ENCODE results near the gene EXOC6B. TPM values are rescaled to one million over a fixed set of nuclear protein-coding genes. Genes with fewer than 3 reads are reported as not detected.

The EXOC6B gene
- total and polyA plus RNA-seq, 10 of the 15 experiments (the other 5 are each of a cell fraction or from before 2014, with no cell fraction given), result 0.23 to 2.2 (median 1.2) TPM

- RAD21 ChIA-PET (ENCODE audit: unreplicated experiment), result no interaction called here
- Histone ChIP-seq H3K4me2 (ENCODE audit: control insufficient read depth, insufficient read depth) (no peak overlapping the region), H3K9ac (ENCODE audit: control insufficient read depth, insufficient read depth, low read length) (no peak overlapping the region), H3K9me3 (replicated peaks; ENCODE audit: control insufficient read depth, insufficient read depth, low read length) (no peaks in the 10 kb centered on the region), H3K4me3 (no peak overlapping the region), H2AFZ (ENCODE audit: control insufficient read depth, low read depth, low read length) (no peak overlapping the region), H4K20me1 (ENCODE audit: control insufficient read depth, insufficient read depth) (no peaks in the 10 kb centered on the region), H3K27ac (ENCODE audit: control insufficient read depth, insufficient read depth) (no peak overlapping the region), H3K27me3 (replicated peaks in 1 of 2; ENCODE audit: control insufficient read depth in 2 of 2, insufficient read depth in 2 of 2, low read length in 1 of 2) (no peaks in the 10 kb centered on the region), H3K4me1 (ENCODE audit: control insufficient read depth, insufficient read depth, low read length) (no peaks in the 10 kb centered on the region), H3K79me2 (ENCODE audit: control insufficient read depth, insufficient read depth, low read length) (no peaks in the 10 kb centered on the region), H3K36me3 (ENCODE audit: control insufficient read depth in 2 of 2, insufficient read depth in 2 of 2, low read length in 1 of 2) (no peaks in the 10 kb centered on the region)
- SMC1A ChIA-PET (ENCODE audit: uncharacterized antibody, unreplicated experiment), result interaction anchor here (1.7 kb wide), 1 partner anchor 42 kb away, joined by 3 read pairs; no protein-coding TSS in a partner anchor
- intact Hi-C loops (cut with micrococcal nuclease; ENCODE audit: unreplicated experiment) (no loop called here), in situ Hi-C loops (cut with MboI) (no loop called here)
- DNase-seq (ENCODE audit: low read depth, low spot score) (no peak), ATAC-seq (no peak), FAIRE-seq (no peak)
- no peak for TF ChIP-seq ZBTB4 (CRISPR knock-in tag; IDR thresholded peaks at IDR 0.05)
- TF ChIP-seq SUZ12 (IDR thresholded peaks at IDR 0.05; ENCODE audit: unreplicated experiment), result no peak
- TF ChIP-seq ZBTB33 (IDR thresholded peaks at IDR 0.05), result no peak
- TF ChIP-seq RAD21 (IDR thresholded peaks at IDR 0.05; ENCODE audit: insufficient read depth, low read depth, low read length), result no peak
- no peak for TF ChIP-seq CHD1 (IDR thresholded peaks at IDR 0.05; ENCODE audit: low read depth, low read length)
- no peak for TF ChIP-seq ESRRA (IDR thresholded peaks at IDR 0.05; ENCODE audit: low read length)
- TF ChIP-seq NFIC (IDR thresholded peaks at IDR 0.05; ENCODE audit: low read depth, low read length), result no peak
- no peak for TF ChIP-seq RFX5 (IDR thresholded peaks at IDR 0.05; ENCODE audit: low read depth, low read length)
- no peak for TF ChIP-seq NRF1 (conservative IDR thresholded peaks at IDR 0.05; ENCODE audit: low read depth, low read length)
- TF ChIP-seq E4F1 (IDR thresholded peaks at IDR 0.05; ENCODE audit: borderline replicate concordance, partially characterized antibody), result no peak
- TF ChIP-seq RB1 (IDR thresholded peaks at IDR 0.05; ENCODE audit: borderline replicate concordance), result no peak
- WGBS (ENCODE audit: insufficient coverage, insufficient replicate concordance, low lambda C conversion rate, missing lambda C conversion rate), result 46% methylated on average over 5 of the region's 5 CpGs
- CTCF ChIA-PET, result interaction anchor here (0.7 to 2.8 kb wide), 5 partner anchors 11 to 82 kb away, joined by 3 to 13 read pairs (median 6); no protein-coding TSS in a partner anchor
- no TSS peak for BruUV-seq (replicated peaks)
- POLR2A ChIA-PET, result no interaction called here
Measured at GRCh38 chr2:72781480-72781879, 44.4 kb downstream of the EXOC6B start.

Measured in GM12878 (cell line).